Activated CD4-positive, alpha-beta T cell treated with anti-CD3 and anti-CD28 coated beads, Interleukin-2, amount 50 U/mL, for 16 hours (primary cell): ENCODE measurements around the gene HSD11B1L.

Source experiments
- DNase-seq: peaks from one replicate; pipeline ENCODE4 v3.0.0-alpha.2; 2020

Gene HSD11B1L

DNA sequence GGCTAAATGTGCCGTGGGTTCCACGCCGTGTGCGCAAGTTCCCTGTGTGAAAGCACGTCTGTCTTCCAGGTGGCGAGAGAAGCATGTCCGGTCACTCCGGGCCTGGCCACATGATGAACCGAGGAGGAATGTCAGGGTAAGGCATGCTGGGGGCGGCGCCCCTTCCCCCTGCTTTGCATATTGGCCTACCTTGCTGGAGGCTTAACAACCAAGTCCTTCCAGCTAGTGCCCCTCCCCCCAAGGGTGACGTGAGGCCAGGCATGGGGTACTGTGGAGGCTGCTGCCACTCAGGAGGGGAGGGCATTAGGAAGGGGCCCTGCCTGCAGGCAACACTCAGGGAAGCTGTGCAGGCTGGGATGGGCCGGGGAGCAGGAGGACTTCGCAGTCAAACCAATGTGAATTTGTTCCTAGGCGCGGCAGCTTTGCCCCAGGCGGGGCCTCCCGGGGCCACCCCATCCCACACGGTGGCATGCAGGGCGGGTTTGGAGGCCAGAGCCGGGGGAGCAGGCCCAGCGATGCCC lies 13.0 kb upstream of the HSD11B1L start:
- no peak for DNase-seq

DNA sequence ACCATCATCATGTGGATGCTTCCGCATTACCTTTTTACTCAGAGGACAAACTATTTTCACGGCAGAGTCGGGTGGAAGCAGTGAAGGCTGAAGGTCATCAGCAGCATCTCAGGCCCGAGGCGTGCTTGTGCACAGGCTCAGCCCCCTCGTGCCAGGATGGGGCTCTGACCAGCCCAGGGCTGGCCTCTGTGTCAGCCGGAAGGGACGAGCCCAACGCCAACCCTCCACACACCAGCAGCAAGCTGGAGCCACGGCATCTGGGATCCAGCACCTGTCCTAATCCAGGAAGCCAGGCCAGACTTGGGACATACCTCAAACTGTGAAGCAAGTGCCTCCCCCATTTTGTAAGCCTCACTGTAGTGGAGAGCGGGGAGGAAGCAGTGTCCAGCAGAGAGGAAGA lies 11.6 kb upstream of the HSD11B1L start:
- no peak for DNase-seq

DNA sequence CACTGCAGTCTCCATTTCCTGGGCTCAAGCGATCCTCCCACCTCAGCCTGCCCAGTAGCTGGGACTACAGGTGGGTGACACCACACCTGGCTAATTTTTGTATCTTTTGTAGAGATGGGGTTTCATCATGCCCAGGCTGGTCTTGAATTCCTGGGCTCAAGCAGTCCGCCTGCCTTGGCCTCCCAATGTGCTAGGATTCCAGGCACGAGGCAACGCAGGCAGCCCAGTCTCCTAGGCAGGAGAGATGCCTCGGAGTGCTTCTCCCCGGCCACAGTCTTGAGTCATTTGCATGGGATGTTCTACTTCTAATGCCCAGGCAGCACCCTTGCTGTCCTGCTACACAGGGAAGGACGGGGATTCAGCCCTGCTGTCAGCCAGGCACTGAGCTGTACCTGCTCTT lies 9.2 kb upstream of the HSD11B1L start:
- no peak for DNase-seq

DNA sequence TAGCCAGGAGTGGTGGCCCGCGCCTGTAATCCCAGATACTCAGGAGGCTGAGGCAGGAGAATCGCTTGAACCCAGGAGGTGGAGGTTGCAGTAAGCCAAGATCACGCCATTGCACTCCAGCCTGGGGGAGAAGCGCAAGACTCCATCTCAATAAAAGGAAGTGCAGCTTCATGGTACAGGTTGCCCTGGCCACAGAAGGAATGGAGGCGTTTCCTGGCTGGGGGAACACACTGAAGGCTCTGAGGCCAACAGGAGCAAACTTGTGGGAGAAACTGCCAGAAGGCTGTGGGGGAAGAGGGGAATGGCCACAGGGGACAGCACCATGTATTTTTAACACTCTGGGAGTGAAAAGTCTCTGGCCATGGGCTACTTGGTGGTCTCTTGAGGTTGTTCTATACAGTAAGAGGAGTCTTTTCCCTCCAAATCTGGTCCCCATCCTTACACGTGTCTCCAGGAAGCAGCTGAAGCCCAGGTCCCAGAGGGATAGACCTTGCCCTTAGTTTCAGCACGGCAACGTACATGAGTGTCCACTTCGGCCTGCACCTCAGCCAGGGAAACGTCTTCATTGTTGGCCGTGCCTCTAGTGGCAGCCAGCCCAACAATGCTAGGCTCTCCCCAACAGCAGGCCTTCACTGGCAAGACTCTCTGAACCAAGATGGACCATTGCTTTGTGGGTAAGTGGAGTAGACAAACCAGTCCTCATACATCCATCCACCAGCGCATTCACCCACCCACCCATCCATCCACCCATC lies 7.9 kb upstream of the HSD11B1L start:
- DNase-seq, result no peak

DNA sequence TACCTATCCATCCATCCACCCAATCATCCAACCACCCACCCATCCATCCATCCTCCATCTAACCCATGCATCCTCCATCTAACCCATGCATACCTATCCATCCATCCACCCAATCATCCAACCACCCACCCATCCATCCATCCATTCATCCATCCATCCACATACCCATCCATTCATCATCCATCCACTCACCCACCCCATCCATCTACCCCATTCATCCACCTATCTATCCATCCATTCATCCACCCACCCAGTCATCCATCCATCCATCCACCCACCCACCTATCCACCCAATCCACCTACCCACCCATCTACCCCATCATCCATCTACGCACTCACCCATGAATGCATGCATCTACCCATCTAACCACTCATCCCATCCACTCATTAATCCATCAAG lies 7.1 kb upstream of the HSD11B1L start:
- DNase-seq, result no peak

DNA sequence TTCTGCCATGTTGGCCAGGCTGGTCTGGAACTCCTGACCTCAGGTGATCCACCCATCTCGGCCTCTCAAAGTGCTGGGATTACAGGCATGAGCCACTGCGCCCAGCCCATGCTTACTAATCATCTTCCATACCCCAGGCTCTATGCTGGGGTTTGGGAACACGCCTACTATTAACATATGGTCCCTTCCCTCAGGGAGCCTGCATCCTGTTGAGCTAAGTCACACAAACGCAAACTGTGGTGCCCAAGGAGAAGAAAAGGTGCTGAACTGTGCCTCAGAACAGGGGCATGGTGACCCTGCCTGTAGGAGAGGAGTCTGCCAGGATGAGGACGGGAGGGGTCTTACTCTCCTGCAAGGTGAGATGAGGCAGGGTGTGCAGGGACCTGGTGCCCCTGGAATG lies 6.1 kb upstream of the HSD11B1L start:
- DNase-seq, result no peak

DNA sequence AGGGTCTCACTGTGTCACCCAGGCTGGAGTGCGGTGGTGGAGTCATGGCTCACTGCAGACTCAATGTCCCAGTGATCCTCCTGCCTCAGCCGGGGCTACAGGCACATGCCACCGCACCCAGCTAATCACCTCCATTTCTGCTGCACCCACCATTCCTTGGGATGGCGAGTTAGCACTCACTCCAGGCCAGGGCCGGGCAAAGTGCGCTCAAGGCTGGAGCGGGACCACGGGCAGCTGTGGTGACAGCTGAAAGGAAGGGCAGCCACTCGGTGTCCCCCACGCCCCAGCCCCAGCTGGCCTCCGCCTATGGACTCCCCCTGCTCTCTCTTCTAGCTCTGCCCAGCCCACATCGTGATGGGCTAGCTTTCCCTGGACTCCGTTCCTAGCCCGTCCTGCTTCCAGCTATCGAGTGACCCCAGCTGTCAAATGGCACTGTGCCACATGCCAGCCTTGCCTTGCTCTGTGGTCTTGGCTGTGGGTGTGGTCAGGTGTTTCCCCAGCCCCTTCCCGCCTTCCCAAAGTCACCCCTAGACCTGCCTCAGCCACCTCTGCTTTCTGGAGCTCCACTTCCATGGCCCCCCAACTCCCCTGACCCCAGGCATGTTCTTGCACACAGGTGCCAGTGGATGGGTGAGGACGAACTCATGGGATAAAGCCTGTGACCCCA lies 4.6 kb upstream of the HSD11B1L start:
- no peak for DNase-seq

DNA sequence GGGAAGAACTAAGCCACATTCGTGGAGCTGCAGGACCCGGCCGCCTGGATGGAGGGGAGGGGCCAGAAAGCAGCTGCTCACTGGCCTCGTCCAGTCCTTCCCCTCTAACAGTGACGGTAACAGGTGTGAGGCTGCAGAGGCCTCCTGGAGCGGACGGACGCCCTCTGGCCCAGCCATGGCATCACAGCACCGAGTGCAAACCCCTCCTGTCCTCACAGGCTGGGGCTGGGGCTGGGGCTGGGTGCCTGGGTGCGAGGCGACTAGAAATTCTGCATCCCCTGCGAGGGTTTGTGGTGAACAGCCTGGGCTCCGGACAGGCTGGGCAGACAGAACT lies 4.1 kb upstream of the HSD11B1L start:
- DNase-seq, result no peak

DNA sequence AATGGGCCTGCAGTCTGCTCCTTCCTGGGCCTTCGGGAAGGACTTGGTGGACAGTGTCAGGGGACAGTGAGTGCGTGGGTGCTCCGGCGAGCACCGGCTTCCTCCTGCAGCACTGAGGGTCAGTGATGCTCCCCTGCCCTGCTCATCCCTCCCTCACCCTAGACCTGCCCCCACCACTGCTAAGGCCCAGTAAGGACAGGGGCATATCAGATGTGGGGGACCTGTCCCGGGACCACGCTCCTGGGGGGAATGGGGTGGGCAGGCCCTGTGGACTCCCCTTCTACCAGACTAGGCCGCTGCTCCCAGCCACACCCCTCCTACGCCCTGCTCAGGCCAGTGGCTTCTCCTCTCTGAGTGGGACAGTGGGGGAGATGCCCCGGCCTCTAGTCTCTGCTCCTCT lies 3.7 kb upstream of the HSD11B1L start:
- no peak for DNase-seq

DNA sequence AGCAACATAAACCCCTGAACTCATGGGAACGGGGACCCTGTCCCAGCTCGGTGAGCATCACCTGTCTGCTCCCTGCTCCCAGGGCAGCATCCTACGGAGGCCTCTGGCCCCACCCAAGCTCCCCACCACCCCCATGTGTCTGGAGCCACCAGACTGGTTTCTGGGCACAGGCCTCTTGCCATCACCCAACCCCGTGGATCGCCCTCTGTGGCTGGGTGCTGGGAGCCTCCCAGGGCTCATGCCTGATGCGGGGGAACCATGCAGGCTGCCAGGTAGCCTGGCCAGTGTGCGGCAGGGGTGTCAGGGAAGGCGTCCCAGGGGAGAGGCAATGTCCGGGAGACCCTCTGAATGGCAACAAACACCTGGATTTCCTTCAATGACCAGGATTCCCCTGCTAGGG lies 3.2 kb upstream of the HSD11B1L start:
- DNase-seq, result no peak

DNA sequence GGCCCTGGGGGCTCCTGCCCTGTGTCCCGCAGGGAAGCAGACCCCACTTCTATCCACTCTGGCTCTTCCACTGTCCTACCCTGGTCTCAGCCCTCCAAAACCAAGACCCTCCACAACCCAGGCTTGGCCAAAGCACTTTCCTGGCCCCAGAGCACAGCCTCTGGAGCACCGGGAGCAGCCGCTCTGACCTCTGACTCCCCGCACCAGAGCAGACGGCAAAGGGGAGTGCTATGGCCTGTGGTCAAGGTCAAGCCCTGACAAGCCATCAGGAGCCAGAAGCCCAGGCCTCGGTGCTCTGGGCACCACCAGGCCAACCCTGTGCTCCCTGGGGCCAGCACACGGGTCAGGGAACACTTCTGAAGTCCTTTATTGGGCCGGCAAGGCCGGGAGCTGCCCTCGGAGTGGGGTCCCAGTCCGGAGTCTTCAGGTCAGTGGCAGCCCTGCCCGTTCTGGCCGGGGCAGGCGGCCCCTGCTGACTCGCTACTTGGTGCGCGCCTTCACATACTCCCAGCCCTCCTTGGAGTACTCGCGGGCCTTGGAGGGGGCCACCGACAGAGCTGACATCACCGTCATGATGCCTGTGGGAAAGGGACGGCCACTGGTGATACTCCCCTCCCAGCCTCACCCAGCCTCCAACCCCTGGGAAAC lies 2.6 kb upstream of the HSD11B1L start:
- no peak for DNase-seq

DNA sequence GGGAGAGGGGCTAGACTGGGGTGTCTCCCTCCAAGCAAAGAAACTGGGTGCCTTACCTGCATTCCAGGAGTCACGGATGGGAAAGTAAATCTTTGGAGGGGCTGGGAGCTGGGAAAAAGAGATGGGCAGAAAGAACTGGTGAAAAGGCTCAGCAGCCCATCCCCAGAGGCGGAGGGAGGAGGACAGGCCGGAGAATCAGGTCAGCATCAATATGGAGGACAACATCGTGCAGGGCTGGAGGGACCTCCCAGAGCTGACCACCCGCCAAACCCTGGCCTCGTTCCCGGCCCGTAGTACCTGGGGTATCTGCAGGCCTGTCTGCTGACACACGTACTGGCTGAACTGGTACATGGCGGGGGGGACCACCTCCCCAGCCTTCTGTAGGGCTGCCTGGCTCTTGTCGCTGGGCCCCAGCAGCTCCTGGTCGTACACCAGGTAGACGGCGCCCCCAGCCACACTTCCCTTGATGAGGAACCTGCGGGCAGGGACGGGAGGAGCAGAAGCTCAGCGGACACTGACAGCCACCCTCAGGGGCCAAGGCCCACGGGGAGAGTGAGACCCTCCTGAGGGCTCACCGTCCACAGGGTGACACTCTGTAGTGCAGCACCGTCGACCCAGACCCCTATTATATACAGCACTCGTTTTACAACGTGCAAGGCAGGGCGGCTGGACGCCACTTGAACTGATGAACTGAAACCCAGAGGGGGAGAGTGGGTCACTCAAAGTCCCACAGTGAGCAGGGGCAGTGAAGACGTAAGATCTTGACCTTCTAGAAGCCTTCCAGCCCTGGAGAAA lies 1.3 kb upstream of the HSD11B1L start:
- no peak for DNase-seq

DNA sequence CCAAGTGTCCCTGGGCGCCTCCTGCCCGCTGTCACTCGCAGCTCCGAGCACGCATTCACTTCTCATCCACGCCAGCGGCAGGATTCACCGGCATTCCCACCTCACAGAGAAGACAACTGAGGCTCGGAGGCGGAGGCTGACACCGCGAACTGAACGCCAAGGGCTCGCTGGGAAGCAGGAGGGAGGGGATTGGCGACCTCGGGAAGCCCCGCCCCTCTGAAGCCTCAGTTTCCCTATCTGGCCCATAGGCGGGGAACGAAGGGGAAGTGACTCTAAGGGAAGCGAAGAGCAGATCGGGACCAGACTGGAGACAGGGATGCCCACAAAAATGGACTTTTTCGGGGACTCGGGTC lies 767 bp upstream of the HSD11B1L start:
- no peak for DNase-seq

DNA sequence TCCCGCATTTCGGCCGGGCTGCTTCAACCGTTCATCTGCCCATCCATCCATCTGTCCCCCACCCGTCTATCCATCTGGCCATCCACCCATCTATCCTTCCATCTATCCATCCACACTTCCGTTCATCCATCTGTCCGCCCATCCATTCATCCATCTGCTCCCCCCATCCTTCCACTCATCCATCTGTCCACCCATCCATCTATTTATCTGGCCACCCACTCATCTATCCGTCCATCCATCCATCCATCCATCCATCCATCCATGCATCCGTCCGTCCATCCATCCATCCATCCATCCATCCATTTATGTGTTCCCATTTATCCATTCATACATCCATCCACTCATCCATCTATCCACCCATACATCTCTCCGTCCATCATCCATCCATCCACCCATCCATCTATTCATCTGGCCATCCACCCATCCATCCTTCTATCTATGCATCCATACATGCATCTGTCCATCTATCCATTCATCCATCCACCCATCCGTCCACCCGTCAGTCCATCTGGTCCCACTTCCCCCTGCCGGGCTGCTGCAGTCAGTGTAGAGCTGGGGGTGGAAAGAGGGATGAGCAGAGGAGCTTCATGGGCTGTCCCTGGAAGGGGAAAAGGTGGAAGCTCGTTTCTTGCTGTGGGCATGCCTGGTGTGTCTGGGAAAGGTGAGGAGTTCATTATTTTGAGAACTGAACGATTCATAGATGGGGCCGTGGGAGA lies 722 bp downstream of the HSD11B1L start:
- no peak for DNase-seq

DNA sequence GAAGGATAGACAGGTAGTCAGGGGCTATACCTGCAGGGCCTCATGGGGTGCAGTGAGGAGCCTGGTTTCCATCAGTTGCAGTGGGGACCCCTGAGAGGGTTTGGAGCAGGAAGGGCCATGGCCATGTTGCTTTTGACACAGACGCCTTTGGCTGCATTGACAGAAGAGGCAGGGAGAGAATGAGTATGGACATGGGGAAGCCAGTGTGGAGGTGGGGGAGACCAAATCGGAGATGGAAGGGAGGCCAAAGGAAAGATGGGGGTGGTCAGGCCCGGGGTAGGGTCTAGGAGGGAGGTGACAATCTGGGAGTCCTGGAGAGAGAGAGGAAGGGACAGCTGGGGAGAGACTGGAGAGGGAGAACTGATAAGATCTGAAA lies 1.3 kb downstream of the HSD11B1L start:
- no peak for DNase-seq

DNA sequence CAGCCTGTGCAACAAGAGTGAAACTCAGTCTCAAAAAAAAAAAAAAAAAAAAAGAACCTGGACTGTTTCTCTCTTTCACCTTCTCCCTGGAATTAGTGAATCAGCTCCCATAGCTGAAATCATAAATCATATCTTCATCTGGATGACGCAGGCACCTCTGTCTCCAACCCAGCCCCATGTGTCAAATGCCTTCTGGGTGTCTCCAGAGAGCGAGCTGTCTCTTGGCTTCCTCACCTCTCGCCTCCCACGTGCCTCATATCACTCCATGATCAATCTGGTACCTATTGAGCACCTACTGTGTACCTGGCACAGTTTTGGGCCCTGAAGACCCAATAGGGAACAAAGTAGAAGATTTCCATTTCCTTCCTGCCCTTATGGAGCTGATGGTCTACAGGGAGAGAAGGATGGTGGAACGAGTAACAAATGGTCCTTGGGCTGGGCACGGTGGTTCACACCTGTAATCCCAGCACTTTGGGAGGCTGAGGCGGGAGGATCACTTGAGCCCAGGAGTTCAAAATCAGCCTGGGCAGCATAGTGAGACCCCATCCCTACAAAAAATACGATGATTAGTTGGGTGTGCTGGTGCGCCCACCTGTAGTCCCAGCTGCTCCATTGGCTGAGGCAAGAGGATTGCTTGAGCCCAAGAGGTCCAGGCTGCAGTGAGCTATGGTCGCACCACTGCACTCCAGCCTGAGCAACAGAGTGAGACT lies 2.5 kb downstream of the HSD11B1L start:
- DNase-seq, result no peak

DNA sequence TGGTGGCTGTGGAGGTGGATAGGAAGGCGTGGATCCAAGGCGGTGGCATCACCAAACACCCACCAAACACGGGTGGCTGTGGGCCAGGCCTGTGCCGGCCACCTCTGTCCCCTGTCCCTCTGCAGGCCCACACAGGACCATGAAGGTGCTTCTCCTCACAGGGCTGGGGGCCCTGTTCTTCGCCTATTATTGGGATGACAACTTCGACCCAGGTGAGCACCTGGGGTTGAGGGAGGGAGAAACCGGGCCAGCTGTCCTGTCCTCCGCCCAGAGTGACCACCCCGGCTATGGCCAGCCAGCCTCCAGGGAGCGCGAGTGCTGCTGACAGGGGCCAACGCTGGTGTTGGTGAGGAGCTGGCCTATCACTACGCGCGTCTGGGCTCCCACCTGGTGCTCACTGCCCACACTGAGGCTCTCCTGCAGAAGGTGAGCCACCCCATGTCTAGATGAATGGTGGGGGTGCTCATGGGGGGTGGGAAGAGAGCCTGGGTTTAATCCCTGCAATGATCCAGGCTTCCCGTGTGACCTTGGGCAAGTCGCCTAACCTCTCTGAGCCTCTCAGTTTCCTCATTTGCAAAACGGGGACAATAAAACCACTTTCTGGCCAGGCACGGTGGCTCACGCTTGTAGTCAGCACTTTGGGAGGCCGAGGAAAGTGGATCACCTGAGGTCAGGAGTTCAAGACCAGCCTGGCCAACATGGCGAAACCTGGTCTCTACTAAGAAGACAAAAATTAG lies 4.0 kb downstream of the HSD11B1L start:
- DNase-seq, result no peak

DNA sequence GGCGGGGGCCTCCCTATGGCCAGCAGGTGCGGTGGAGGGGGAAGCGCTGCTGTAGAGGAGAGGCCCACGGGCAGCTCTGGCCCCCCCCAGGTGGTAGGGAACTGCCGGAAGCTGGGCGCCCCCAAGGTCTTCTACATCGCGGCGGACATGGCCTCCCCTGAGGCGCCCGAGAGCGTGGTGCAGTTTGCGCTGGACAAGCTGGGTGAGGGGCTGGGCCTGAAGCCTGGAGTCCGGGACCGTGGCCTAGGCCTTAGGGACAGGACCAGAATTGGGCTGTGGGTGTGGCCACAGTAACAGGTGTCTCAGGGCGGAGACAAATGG lies 5.5 kb downstream of the HSD11B1L start:
- DNase-seq, result no peak

DNA sequence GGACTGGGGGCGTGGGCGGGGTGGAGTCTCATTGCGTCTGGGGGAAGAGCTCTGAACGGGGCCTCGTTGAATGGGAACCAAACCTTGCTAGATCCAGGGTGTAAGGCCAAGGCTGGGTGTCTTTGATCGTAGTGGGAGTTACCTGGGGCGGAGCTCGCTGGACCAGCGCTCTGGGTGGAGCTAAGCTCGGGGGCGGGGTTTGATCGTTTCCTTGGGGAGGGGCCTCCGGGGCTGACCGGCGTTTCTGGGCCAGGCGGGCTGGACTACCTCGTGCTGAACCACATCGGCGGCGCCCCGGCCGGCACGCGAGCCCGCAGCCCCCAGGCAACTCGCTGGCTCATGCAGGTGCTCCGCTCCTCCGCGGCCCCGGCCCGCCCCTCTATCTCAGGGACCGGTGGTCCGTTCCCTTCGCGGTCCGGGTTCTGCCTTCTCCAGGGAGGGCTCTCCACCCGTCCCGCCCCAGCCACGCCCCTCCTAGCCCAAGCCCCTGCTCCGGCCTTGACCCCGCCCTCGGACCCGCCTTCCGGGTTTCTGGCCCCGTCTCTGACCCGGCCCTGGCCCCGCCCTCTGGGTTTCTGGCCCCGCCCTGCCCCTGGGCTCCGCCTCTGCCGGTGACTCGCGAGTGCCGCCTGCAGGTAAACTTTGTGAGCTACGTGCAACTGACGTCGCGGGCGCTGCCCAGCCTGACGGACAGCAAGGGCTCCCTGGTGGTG lies 6.0 kb downstream of the HSD11B1L start:
- peak; percentile 99 for DNase-seq

DNA sequence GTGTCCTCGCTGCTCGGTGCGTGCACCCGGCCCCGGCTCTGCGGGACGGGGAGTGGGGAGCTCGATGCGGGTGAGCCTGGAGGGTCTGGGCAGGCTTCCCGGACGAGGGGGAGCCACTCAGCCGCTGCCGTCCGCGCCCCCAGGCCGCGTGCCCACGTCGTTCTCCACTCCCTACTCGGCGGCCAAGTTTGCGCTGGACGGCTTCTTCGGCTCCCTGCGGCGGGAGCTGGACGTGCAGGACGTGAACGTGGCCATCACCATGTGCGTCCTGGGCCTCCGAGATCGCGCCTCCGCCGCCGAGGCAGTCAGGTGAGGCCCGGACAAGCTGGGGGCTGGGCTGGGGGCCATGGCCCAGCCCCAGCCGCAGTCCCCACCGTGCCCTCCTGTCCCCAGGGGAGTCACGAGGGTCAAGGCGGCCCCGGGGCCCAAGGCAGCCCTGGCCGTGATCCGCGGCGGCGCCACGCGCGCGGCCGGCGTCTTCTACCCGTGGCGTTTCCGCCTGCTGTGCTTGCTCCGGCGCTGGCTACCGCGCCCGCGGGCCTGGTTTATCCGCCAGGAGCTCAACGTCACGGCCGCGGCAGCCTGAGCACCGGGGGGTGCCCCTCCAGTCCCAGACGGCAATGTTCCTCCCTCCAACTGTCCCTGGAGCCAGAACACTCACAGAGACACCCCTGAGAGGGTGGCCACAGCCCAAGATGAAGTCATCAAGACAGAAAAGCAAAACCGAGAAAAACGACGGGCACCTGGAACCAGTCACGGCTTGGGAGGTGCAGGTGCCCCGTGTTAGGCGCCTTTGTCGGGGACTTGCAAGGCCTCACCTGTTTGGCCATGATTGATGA lies 6.8 kb downstream of the HSD11B1L start:
- DNase-seq, result no peak
